Measurements from ENCODE around the gene TSC22D2. TPM values are rescaled to one million over a fixed set of nuclear protein-coding genes. Genes with fewer than 3 reads are reported as not detected.

The TSC22D2 gene
- total and polyA plus RNA-seq, 2 of the 8 experiments (the other 6 are each of a cell fraction or from before 2014, with no cell fraction given) = 3.4 to 27.6 TPM

DNA sequence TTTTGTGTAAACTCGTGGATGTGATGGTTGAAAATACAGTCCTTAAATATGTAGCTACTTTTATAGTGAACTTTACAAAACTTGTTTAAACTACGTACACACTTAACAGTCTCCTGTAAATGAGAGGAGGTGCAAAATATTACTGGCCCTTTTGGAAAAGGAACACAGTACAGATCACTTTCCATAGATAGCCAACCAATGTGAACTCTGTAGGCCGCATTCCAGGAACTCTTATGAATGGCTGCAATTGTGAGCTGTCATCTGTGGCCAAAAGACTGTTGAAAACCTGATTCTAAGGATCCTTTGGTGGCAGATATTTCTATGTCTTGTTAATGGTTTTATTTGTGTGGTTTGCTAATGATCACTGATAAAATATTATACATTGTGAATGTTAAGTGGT is 6.2 kb downstream of the TSC22D2 start:
- POLR2A ChIA-PET (ENCODE audit: partially characterized antibody) = interaction anchor here (0.6 kb wide), 1 partner anchor 87 kb away, joined by 5 read pairs; no protein-coding TSS in a partner anchor
- TF ChIP-seq, protein P1, sequence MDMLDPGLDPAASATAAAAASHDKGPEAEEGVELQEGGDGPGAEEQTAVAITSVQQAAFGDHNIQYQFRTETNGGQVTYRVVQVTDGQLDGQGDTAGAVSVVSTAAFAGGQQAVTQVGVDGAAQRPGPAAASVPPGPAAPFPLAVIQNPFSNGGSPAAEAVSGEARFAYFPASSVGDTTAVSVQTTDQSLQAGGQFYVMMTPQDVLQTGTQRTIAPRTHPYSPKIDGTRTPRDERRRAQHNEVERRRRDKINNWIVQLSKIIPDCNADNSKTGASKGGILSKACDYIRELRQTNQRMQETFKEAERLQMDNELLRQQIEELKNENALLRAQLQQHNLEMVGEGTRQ (IDR thresholded peaks at IDR 0.05; ENCODE audit: low read length) = no peak
- TF ChIP-seq, protein P2, sequence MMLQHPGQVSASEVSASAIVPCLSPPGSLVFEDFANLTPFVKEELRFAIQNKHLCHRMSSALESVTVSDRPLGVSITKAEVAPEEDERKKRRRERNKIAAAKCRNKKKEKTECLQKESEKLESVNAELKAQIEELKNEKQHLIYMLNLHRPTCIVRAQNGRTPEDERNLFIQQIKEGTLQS (IDR thresholded peaks at IDR 0.05; ENCODE audit: insufficient read depth, low read depth, low read length) = no peak
- TF ChIP-seq, protein P3, sequence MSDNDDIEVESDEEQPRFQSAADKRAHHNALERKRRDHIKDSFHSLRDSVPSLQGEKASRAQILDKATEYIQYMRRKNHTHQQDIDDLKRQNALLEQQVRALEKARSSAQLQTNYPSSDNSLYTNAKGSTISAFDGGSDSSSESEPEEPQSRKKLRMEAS (IDR thresholded peaks at IDR 0.05) = no peak
- no peak for TF ChIP-seq GTF2F1 (IDR thresholded peaks at IDR 0.05; ENCODE audit: borderline replicate concordance, low read depth, low read length)
- no peak for TF ChIP-seq PHF8 (conservative IDR thresholded peaks at IDR 0.05; ENCODE audit: low read depth, low read length)
- no peak for TF ChIP-seq POU5F1 (IDR thresholded peaks at IDR 0.05; ENCODE audit: low read depth, low read length)
- TF ChIP-seq EZH2 (IDR thresholded peaks at IDR 0.05; ENCODE audit: low read depth, low read length, severe bottlenecking) = no peak
- TF ChIP-seq TEAD4 (IDR thresholded peaks at IDR 0.05; ENCODE audit: low read depth, low read length) = peak; percentile 46; the same call in 1 of the 2 replicates
- peaks cover 0 to 3% (median 0%) of the 10 kb centered on the region in 4 experiments; a peak in 1 of 8 replicates for H3K36me3 ChIP-seq (ENCODE audit: control insufficient read depth in 2 of 4, insufficient read depth in 4 of 4, low read length in 3 of 4)
- H3K18ac ChIP-seq (ENCODE audit: extremely low read depth, low read length) = no peak overlapping the region
- no peaks in the 10 kb centered on the region for H3K9me3 ChIP-seq (ENCODE audit: insufficient read depth in 2 of 2, low read depth in 1 of 2, low read length in 1 of 2)
- H2BK5ac ChIP-seq (ENCODE audit: low read depth, low read length) = no peak overlapping the region
- no peak overlapping the region for H3K4ac ChIP-seq (replicated peaks; ENCODE audit: insufficient read length, low read depth, low read length)
- H4K5ac ChIP-seq (ENCODE audit: insufficient read length, low read depth, low read length) = no peak overlapping the region
- H3K56ac ChIP-seq (replicated peaks; ENCODE audit: insufficient read length, low read depth, low read length) = no peak overlapping the region
- no peak overlapping the region for H3K14ac ChIP-seq (ENCODE audit: insufficient read length)
- H4K91ac ChIP-seq (replicated peaks; ENCODE audit: insufficient read length, low read length) = no peak overlapping the region
- H3K9ac ChIP-seq (replicated peaks in 1 of 4; ENCODE audit: extremely low read depth in 1 of 4, low read depth in 3 of 4, low read length in 3 of 4) = no peak overlapping the region
- CTCF ChIA-PET (ENCODE audit: partially characterized antibody) = interaction anchor here (0.5 to 1.2 kb wide), 5 partner anchors 10 to 933 kb away, joined by 3 to 5 read pairs (median 3); no protein-coding TSS in a partner anchor
- H4K20me1 ChIP-seq (replicated peaks in 1 of 2; ENCODE audit: control insufficient read depth in 1 of 2, insufficient read depth in 2 of 2, low read length in 2 of 2) = peaks cover 24 to 31% of the 10 kb centered on the region in 2 experiments
- peaks cover 5% of the 10 kb centered on the region; the same call in 1 of the 2 replicates for H3K79me1 ChIP-seq (ENCODE audit: low read depth, low read length)
- H2BK120ac ChIP-seq (replicated peaks; ENCODE audit: low read depth, low read length) = no peak overlapping the region
- DNase-seq (ENCODE audit: low read depth in 1 of 2, low spot score in 2 of 2) (no peak), FAIRE-seq (no peak)
- H2BK20ac ChIP-seq (ENCODE audit: low read length) = no peak overlapping the region
- peak overlapping the region in 1 of 4 experiments; percentile 91; a peak in 2 of 8 replicates for H3K4me3 ChIP-seq (ENCODE audit: extremely low read depth in 1 of 4, insufficient read depth in 2 of 4, low read depth in 3 of 4, low read length in 4 of 4)
- peaks cover 22 to 99% of the 10 kb centered on the region in 2 experiments for H3K79me2 ChIP-seq (ENCODE audit: control insufficient read depth in 1 of 2, insufficient read depth in 2 of 2, low read length in 2 of 2)
- H4K8ac ChIP-seq (ENCODE audit: extremely low read depth, insufficient read depth, low read length) = no peak overlapping the region
- H2BK15ac ChIP-seq (ENCODE audit: low read length) = no peak overlapping the region
- no peak overlapping the region for H3K27ac ChIP-seq (ENCODE audit: low read depth, low read length)
- H3K27me3 ChIP-seq (replicated peaks in 1 of 4; ENCODE audit: control insufficient read depth in 3 of 4, extremely low read depth in 1 of 4, insufficient read depth in 3 of 4, low read length in 3 of 4) = no peaks in the 10 kb centered on the region
- H2BK12ac ChIP-seq (ENCODE audit: low read depth, low read length) = no peak overlapping the region
- no peak overlapping the region for H2AFZ ChIP-seq (ENCODE audit: low read length)
- peaks cover 12% of the 10 kb centered on the region; the same call in 1 of the 2 replicates for H3K23me2 ChIP-seq (ENCODE audit: low read depth, low read length)
- peak overlapping the region; percentile 2 to 42; a peak in 3 of 4 replicates for H3K4me2 ChIP-seq (ENCODE audit: insufficient read depth in 1 of 2, low read depth in 2 of 2, low read length in 2 of 2)
- H3K4me1 ChIP-seq (replicated peaks in 1 of 4; ENCODE audit: control insufficient read depth in 3 of 4, insufficient read depth in 4 of 4, low read length in 3 of 4) = peaks cover 0 to 4% (median 3%) of the 10 kb centered on the region in 4 experiments; a peak in 3 of 7 replicates
- no peak overlapping the region for H2AK5ac ChIP-seq (ENCODE audit: low read depth, low read length)
- 85% methylated on average over 3 of the region's 3 CpGs; no CpG with 5 or more reads in 1 of the 2 experiments for WGBS, 2 experiments (ENCODE audit: extremely low coverage in 1 of 2, insufficient coverage in 1 of 2, insufficient read length in 1 of 2, insufficient replicate concordance in 2 of 2, low coverage in 1 of 2, low lambda C conversion rate in 2 of 2, missing lambda C conversion rate in 1 of 2)
- no peak overlapping the region for H3K23ac ChIP-seq (ENCODE audit: insufficient read length)

Measured in H1 (cell line).